ENCODE data around the gene MRS2. TPM values are rescaled to one million over a fixed set of nuclear protein-coding genes. Genes with fewer than 3 reads are reported as not detected.

The MRS2 gene
- total RNA-seq, 4 donors from 2014 or later, result 22.1 to 39.7 (median 29.9) TPM

DNA sequence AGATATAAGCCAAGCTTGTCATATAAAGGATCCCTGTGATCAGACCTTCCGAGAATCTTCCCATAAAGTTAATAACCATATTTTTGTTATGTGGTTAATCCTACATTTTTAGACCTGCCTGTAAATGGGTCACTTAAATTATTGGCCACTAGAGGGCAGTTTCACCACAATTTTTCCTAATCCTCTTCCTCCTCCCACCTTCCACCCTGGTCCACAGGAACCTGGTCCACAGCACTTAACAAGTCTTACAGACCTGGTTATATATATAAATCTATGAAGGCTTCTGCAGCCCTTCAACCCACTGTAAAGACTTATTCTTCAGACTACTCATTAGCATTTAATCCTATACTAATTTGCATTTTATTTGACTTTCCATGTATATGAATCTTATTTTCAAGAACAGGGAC is 28.3 kb downstream of the MRS2 start:
- TF ChIP-seq, protein P1, sequence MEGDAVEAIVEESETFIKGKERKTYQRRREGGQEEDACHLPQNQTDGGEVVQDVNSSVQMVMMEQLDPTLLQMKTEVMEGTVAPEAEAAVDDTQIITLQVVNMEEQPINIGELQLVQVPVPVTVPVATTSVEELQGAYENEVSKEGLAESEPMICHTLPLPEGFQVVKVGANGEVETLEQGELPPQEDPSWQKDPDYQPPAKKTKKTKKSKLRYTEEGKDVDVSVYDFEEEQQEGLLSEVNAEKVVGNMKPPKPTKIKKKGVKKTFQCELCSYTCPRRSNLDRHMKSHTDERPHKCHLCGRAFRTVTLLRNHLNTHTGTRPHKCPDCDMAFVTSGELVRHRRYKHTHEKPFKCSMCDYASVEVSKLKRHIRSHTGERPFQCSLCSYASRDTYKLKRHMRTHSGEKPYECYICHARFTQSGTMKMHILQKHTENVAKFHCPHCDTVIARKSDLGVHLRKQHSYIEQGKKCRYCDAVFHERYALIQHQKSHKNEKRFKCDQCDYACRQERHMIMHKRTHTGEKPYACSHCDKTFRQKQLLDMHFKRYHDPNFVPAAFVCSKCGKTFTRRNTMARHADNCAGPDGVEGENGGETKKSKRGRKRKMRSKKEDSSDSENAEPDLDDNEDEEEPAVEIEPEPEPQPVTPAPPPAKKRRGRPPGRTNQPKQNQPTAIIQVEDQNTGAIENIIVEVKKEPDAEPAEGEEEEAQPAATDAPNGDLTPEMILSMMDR (IDR thresholded peaks at IDR 0.05; ENCODE audit: low read depth), result no peak

DNA sequence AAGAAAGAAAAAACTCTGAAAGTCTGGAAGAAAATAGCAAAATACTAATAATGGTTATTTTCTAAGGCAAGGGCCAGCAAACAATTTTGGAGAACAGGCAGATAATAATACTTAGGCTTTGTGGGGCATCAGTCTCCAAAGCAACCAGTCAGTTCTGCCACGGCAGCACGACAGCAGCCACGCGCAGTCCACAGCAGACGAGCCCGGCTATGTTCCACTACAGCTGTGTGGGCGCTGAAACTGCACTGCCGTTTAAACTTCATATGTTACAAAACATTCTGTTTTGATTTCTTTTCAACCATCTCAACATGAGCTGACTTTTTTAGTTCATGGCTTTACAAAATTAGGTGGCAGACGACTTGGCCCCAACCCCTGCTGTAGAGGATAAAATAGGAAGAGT is 29.9 kb downstream of the MRS2 start:
- TF ChIP-seq, protein P1 (IDR thresholded peaks at IDR 0.05; ENCODE audit: low read depth), result no peak

DNA sequence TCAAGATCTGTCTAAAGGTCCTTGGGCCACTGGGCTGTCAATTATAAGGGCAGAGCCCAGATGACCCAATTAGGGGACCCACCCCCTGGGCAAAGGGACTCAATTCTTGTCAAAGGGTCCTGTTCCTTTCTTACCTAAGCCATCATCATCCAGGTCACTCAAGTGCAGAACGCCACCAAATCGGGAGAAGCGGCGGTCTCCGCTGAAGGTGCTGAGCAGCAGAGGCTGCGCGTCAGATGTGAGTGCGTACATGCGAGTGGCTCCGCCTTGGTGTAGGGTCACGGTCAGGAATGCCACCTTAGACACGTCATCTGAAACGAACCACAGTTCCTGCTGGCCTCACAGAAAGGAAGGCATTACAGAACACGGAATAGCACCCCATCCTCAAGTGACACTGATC is 34.2 kb downstream of the MRS2 start:
- TF ChIP-seq, protein P1 (IDR thresholded peaks at IDR 0.05; ENCODE audit: low read depth), result no peak

DNA sequence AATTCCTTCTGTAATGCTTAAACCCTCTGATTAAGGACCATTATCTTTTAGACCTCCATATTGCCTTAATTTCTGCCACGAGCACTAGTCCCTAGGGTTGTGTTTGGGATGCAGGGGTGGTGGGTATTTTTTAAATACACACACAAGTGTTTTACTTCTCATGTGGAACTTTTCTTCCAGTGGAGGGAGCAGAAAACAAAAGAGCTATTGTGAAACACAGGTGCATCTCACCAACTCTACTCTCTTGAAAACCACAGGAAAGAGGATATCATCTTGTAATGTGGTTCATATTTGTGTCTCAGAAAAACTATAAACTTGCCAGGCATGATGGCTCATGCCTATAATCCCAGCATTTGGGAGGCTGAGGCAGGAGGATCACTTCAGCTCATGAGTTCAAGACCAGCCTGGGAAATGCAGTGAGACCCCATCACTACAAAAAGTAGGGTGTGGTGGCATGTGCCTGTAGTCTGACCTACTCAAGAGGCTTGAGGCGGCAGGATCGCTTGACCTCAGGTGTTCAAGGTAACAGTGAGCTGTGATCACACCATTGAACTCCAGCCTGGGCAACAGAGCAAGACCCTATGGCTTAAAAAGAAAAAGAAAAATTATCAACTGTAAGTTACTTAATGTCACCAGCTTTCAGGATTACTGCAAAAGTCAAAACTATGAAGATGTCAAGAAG is 37.3 kb downstream of the MRS2 start:
- TF ChIP-seq, protein P1 (IDR thresholded peaks at IDR 0.05; ENCODE audit: low read depth), result no peak

DNA sequence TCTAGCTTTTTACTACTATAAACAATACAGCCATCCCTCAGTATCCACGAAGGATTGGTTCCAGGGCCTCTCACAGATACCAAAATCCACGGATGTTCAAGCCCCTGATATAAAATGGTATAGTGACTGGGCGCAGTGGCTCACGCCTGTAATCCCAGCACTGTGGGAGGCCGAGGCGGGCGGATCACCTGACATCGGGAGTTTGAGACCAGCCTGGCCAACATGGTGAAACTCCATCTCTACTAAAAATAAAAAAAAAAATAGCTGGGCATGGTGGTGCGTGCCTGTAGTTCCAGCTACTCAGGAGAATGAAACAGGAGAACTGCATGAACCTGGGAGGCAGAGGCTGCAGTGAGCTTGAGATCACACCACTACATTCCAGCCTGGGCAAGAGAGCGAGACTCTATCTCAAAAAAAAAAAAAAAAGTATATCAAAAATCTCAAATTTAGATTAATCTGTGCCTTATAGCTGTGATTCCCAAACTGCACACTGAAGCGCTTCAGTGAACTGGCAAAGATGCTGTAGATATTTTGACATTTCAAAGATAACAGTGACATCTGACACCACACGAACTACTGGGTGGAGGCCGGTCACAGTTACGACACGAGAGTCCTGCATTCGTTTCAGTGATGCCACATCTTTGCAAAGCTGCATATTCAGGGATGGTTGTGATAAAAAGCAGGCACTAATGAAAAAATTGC is 38.3 kb downstream of the MRS2 start:
- TF ChIP-seq, protein P1 (IDR thresholded peaks at IDR 0.05; ENCODE audit: low read depth), result no peak

DNA sequence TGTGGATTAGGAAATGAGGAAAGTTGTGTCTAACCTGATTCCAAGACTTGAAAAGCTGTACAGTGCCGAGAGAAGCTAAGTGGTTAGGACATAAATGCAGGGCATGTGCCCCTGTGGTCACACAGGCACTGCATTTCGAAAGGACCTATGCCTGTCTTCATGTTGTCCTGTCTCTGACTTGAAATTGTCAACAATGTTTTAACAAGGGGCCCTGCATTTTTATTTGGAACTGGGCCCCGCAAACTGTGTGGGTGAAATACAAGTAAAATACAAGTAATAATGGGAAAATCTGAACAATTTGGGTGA is 38.8 kb downstream of the MRS2 start:
- TF ChIP-seq, protein P1 (IDR thresholded peaks at IDR 0.05; ENCODE audit: low read depth), result no peak

DNA sequence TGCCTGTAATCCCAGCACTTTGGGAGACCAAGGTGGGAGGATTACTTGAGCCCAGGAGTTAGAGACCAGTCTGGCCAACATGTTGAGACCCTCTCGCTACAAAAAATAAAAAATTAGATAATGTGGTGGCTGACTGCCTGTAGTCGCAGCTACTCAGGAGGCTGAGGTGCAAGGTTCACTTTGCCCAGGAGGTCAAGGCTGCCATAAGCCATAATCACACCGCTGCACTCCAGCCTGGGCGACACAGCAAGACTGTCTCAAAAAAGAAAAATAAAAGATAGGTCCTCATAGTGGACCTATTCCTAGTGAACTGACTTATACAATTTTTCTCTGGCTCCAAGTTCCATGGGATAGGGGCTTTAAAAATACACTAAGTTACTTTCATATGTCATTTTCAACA is 41.9 kb downstream of the MRS2 start:
- TF ChIP-seq, protein P1 (IDR thresholded peaks at IDR 0.05; ENCODE audit: low read depth), result no peak
